ENCODE results near the gene CES2.

CES2 gene

GRCh38 chr16:66903544-66904427, 31.5 kb upstream of the CES2 start:
- DNase-seq: no peak

GRCh38 chr16:66904428-66904845, 30.9 kb upstream of the CES2 start:
- DNase-seq: no peak

- DNase-seq: no peak
Observed at GRCh38 chr16:66904846-66905632, 30.3 kb upstream of the CES2 start.

- peak; percentile 32 for DNase-seq
Observed at GRCh38 chr16:66905633-66906539, 29.4 kb upstream of the CES2 start.

DNA sequence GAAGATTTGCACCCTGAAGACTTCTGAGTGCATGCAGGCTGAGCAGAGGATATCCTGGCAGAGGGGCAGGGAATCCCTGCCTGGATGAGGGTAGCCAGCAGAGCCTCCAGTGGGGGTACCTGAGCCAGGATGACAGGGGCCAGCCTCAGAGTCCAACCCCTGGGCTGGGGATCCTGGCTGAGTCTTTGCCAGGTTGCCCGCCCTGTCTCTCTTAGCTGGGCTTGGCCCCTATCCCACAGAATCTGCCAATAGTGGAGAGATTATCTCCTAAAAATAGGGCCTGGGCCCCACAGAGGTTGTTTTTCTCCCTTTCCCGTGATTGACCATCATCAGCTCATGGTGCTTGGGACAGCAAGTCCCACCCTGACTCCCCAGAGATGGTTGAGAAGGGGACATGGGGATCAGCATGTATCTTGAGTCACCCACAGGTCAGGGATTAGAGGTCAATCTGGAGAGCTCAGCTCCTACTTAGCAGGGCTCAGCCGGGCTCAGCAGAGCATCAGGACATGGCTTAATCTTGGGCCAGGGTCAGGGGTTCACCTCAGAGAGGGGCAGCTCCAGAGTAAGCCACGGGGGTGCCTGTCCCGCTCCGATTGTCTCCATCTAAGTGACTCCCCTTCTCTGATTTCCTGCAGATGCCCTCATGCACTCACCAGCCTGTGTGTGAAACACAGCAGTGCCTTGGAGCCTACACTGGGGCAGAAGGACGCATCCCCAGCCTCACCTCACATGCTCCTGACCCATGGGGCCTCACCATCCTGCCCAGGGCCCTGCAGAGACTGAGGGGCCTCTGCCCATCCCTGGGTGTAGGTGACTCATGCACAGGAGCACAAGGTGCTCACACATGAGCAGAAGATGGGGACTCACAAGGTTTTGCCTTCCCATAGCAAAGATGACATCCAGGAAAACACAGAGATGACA, 28.1 kb upstream of the CES2 start:
- no peak for DNase-seq

DNA sequence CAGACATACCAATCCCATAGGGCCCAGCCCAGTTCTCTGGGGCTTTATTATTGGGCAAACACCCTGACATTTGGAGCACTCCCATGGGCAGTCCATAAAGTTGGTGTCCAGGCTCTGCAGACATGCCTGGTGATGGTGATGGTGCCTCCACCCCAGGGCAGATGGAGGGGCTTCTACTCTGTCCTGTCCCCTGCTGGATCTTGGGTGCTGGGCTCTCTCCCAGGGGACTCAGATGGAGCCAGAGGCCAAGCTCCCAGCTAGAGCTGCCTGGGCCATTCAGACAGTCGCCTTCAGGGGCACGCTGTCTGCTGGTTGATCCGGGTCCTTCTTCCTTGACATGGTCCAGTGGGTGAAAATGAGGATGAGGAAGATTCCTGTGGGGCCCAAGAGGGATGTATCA, 27.2 kb upstream of the CES2 start:
- no peak for DNase-seq

DNA sequence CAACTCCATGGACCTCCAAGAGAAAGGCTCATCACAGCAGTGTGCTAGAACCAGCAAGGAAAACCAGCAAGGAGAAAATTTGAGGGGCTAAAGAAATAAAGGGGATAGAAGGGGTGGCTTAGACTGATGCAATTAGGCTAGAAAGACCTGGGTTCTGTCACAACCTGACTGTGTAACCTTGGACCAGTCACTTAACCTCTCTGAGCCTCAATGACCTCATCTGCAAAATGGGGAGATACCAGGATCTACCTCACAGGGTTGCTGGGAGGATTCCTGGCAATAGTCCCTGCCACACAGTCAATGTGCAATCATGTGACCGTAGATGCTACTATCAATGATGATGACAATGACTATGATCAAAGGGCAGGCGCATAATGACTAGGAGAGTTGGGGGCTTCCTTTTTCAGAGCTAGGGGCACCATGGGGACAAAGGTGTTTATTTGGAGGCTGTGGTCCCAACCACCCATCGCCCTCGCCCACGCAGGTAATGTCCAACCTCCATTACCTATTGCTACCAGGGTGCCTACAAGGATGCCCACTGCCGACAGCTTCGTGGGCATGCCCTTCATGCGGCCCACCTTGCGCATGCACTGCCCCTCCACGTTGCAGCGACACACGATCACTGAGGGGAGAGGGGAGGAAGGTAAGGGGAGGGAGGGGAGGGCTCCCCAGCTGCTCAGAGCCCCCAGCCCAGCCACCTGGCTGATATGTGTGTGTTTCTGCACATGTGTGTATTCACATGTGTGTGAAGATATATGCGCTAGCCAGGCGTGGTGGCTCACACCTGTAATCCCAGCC, 26.4 kb upstream of the CES2 start:
- no peak for DNase-seq

- no peak for DNase-seq
Observed at GRCh38 chr16:66910175-66910940, 25.0 kb upstream of the CES2 start.

- DNase-seq: no peak
Observed at GRCh38 chr16:66911112-66911511, 24.2 kb upstream of the CES2 start.

- no peak for DNase-seq
Observed at GRCh38 chr16:66911801-66912200, 23.5 kb upstream of the CES2 start.

DNA sequence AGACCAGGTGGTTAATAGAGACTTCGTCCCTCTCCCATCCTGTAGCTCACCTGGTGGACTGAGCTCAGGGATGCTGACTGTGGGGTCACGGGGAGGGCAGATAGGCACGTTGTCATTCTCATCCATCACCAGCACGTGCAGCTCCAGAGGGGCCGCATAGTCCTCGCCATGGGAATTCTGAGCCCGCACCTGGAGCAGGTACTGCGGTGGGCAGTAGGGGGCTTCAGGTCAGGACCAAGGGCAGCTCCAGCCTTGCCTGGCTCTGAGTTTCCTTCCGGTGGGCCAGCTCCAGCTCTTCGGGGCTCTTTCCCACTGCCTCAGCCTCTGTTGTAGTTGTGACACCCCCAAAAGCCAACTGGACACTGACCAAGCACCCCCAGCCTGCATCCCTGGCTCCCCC, 22.2 kb upstream of the CES2 start:
- DNase-seq: no peak

DNA sequence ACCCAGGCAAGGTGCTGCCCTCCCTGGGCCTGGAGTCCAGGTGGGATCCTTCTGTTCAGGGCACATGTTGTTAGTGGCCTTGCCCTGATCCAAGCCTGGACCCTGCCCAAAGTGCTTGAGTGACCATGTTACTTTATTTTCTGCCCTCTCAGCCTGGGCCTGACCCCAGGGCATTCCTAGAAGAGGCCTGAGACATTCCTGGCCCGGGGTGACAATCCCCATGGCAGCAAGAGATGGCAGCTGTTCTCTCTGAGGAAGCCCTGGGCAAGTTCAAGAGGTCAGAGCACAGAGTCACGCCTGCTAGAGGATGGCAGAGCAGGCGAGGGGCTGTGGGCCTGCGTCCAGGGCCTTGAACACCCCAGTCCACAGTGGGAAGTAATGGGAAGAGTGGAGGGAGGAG, 21.6 kb upstream of the CES2 start:
- no peak for DNase-seq

- DNase-seq: no peak
Observed at GRCh38 chr16:66914541-66914940, 20.8 kb upstream of the CES2 start.

DNA sequence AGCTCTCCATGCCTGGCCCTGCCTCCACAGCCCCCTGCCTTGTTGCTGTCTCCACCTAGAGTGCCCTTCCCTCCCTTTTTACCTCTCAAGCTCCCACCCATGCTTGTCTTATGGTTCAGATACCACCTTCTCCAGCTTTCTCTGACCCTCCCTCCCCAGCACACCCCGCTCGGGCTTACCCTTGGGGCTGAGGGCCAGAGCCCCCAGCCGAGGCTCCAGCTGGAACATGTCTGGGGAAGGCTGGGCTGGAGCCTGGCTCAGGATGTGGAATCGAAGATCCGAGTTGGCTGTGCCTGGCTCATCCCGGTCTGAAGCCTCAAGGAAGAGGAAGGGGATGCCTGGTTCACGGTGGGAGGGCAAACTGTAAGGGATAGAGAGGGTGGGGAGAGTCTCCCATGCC, 20.3 kb upstream of the CES2 start:
- no peak for DNase-seq

DNA sequence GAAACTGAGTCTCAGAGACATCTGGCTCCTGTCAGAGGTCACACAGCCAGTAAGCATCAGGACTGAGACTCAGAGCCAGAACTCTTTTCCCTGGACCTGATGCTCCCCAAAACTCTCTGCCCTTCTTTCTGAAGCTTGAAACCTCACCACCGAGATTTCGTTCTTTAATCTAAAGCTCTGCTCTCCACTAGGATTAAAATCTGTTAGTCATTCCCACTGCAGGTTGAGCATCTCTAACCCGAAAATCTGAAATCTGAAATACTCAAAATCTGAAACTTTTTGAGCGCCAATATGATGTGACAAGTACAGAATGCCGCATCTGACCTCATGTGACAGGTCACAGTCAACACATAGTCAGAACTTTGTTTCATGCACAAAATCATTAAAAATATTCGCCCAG, 18.8 kb upstream of the CES2 start:
- no peak for DNase-seq

- DNase-seq: no peak
Observed at GRCh38 chr16:66917741-66918140, 17.6 kb upstream of the CES2 start.

- no peak for DNase-seq
Observed at GRCh38 chr16:66918355-66918754, 17.0 kb upstream of the CES2 start.

GRCh38 chr16:66918803-66919568, 16.3 kb upstream of the CES2 start, which contains the start of gene CDH16:
CDH16 (minus strand) TSS chr16:66918885; CDS start chr16:66918065, 820 bp downstream.
- no peak for DNase-seq

DNA sequence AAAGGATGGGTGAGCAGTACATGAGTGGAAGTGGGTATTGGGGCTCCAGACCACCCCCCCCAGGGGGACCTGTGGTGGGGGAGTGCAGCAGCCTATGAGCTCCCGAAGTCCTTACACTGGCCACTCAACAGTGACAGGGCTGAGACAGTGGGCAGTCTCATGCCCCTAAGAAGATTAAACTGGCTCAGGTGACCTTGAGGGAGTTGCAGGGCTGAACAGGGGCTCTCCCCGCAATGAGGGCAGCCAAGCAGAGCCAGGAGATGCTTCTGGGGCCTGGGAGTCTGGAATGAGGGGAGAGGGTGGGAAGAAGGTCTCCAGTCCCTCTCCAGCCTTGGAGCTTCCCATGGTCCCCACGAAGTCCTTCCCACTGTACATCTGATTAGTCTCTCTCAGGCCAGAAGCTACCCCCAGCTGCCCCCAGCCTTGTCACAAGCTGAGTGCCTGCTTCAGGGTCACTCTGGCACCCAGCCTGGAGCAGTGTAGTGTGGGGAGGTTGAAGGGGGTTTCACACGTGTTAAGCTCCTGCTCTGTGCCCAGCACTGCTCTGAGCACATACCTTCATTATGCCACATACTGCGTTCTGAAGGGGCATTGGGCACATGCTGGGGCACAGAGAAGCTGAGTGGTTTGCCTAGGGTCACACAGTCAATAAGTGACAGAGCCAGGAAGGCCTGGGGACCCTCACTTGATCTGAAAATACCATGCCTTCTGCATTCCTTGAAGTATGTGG, 15.6 kb upstream of the CES2 start:
- no peak for DNase-seq

All from stimulated activated CD4-positive, alpha-beta T cell treated with anti-CD3 and anti-CD28 coated beads, Interleukin-4, amount 100 ng/mL, for 1 hour (primary cell).